Neutrophil (primary cell): ENCODE data around the gene TNFRSF11A.

Experiments used
- H3K27ac ChIP-seq: fragments of 200-600 bp; sonication (generic); 2 replicates; pipeline ENCODE4 v1.5.1; 2016; ENCODE audit warnings: mild to moderate bottlenecking, moderate library complexity
- H3K27me3 ChIP-seq: fragments of 200-600 bp; sonication (generic); 2 replicates; pipeline ENCODE4 v1.6.0; 2016; ENCODE audit warnings: mild to moderate bottlenecking
- H3K36me3 ChIP-seq: fragments of 200-600 bp; sonication (generic); 2 replicates; pipeline ENCODE4 v1.5.1; 2017
- H3K4me1 ChIP-seq, 2 experiments: fragments of 200-600 bp in 1 of 2; sonication (generic) in 1 of 2; 1 replicate in 1 of 2; 2 replicates in 1 of 2; pipeline versions ENCODE4 v1.5.1 to v1.6.1; 2013 to 2016; ENCODE audit warnings: low read depth in 1 of 2, low read length in 1 of 2, mild to moderate bottlenecking in 1 of 2, moderate library complexity in 1 of 2; ENCODE audit not compliant: control insufficient read depth in 1 of 2, insufficient read depth in 1 of 2
- H3K4me3 ChIP-seq, 2 experiments: fragments of 200-600 bp in 1 of 2; sonication (generic) in 1 of 2; 1 replicate in 1 of 2; 2 replicates in 1 of 2; pipeline ENCODE4 v1.5.1; 2013 to 2016; ENCODE audit warnings: low read depth in 1 of 2, low read length in 1 of 2, mild to moderate bottlenecking in 1 of 2, moderate library complexity in 1 of 2
- H3K9me3 ChIP-seq: fragments of 200-600 bp; sonication (generic); 2 replicates; pipeline ENCODE4 v1.5.1; 2016
- TF ChIP-seq, protein P1 (sequence below): fragments of 200-600 bp; sonication (generic); IDR thresholded peaks from 2 replicates; pipeline ENCODE4 v1.5.1; 2016; ENCODE audit warnings: antibody characterized with exemption

The TNFRSF11A gene

DNA sequence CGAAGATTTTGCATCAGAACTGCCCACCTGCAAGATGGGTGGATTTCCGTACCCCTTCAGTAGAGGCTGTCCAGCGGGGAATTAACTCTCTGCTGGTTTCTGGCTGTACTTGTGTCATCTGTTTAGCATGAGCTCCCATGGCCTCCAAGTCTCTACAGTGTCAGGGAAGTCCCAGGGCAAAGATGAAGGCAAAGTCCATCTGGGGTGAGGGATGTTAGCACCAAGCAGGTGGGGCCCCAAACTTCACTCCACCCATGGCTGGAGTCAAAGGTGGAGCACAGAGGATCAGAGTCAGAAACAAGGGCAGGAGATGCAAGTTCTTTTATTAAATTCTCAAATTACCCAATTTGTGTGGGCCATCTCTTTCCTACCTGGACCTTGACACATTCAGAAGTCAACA is 78.0 kb downstream of the TNFRSF11A start:
- Histone ChIP-seq H3K4me3 (no peak overlapping the region), H3K27me3 (no peaks in the 10 kb centered on the region), H3K4me1 (no peaks in the 10 kb centered on the region)

DNA sequence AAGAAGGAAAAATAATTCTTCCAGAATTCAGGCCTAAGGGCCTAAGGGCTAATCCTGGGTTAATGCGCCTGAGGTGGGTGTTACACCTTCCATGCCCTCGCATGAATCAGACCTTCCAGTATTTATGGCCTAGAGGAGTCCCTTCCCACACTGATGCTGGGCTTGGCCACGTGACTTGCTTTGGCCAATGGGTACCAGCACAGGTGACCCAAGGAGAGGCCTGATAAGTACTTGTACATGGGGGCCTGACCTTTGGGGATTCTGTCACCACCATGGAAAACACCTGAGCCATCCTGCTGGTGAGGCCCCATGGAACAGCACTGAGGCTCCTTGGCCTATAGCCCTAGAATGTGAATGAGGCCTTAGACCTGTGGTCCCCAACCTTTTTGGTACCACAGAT is 79.8 kb downstream of the TNFRSF11A start:
- Histone ChIP-seq H3K36me3 (no peaks in the 10 kb centered on the region), H3K27ac (no peak overlapping the region), H3K9me3 (no peaks in the 10 kb centered on the region), H3K4me3 (no peak overlapping the region), H3K4me1 (no peaks in the 10 kb centered on the region), H3K27me3 (no peaks in the 10 kb centered on the region)
- TF ChIP-seq, protein P1, sequence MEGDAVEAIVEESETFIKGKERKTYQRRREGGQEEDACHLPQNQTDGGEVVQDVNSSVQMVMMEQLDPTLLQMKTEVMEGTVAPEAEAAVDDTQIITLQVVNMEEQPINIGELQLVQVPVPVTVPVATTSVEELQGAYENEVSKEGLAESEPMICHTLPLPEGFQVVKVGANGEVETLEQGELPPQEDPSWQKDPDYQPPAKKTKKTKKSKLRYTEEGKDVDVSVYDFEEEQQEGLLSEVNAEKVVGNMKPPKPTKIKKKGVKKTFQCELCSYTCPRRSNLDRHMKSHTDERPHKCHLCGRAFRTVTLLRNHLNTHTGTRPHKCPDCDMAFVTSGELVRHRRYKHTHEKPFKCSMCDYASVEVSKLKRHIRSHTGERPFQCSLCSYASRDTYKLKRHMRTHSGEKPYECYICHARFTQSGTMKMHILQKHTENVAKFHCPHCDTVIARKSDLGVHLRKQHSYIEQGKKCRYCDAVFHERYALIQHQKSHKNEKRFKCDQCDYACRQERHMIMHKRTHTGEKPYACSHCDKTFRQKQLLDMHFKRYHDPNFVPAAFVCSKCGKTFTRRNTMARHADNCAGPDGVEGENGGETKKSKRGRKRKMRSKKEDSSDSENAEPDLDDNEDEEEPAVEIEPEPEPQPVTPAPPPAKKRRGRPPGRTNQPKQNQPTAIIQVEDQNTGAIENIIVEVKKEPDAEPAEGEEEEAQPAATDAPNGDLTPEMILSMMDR: no peak

More for the DNA sequence above, 78.0 kb downstream of the TNFRSF11A start:
- H3K27ac ChIP-seq: no peak overlapping the region
- no peaks in the 10 kb centered on the region for H3K9me3 ChIP-seq
- H3K36me3 ChIP-seq: no peaks in the 10 kb centered on the region
- TF ChIP-seq, protein P1: no peak

DNA sequence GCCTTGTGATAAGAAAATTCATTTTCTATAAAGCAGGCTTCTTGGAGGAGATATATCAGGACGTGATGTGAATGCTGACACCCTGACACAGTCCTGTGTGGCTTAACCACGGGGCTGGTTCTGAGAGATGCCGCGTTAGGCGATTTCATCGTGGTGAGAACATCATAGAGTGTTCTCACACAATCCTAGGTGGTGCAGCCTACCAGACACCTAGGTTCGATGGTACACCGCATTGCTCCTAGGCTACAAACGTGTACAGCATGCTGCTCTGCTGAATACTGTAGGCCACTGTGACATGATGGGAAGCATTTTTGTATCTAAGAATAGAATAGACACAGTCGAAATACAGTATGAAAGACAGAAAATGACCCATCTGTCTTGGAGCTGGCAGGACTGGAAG is 82.5 kb downstream of the TNFRSF11A start:
- Histone ChIP-seq H3K4me3 (no peak overlapping the region), H3K9me3 (no peaks in the 10 kb centered on the region), H3K27me3 (peaks cover 3% of the 10 kb centered on the region), H3K27ac (no peak overlapping the region), H3K36me3 (no peaks in the 10 kb centered on the region), H3K4me1 (no peaks in the 10 kb centered on the region)
- TF ChIP-seq, protein P1: no peak

DNA sequence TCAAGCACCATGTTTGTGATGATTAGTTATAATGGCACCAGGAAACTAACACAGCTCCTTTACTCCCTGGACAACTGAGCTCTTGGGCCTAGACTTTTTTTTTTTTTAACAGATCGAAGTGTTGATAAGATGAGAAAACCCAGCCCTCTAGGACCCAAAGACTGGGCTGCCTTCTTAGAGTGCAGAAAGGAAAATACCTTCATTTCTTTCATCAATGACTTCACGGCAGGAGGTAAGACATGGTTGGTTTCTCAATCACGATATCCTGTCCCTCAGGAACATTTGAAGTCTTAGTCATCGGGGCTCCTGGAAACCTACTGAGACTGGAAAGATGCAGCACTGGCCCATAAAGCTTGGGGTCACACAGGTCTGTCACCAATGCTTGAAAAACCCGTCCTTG is 84.7 kb downstream of the TNFRSF11A start:
- TF ChIP-seq, protein P1: no peak
- H3K9me3 ChIP-seq: no peaks in the 10 kb centered on the region
- H3K27me3 ChIP-seq: peaks cover 11% of the 10 kb centered on the region
- H3K36me3 ChIP-seq: no peaks in the 10 kb centered on the region
- no peak overlapping the region for H3K27ac ChIP-seq
- H3K4me3 ChIP-seq: no peak overlapping the region
- H3K4me1 ChIP-seq: no peaks in the 10 kb centered on the region

DNA sequence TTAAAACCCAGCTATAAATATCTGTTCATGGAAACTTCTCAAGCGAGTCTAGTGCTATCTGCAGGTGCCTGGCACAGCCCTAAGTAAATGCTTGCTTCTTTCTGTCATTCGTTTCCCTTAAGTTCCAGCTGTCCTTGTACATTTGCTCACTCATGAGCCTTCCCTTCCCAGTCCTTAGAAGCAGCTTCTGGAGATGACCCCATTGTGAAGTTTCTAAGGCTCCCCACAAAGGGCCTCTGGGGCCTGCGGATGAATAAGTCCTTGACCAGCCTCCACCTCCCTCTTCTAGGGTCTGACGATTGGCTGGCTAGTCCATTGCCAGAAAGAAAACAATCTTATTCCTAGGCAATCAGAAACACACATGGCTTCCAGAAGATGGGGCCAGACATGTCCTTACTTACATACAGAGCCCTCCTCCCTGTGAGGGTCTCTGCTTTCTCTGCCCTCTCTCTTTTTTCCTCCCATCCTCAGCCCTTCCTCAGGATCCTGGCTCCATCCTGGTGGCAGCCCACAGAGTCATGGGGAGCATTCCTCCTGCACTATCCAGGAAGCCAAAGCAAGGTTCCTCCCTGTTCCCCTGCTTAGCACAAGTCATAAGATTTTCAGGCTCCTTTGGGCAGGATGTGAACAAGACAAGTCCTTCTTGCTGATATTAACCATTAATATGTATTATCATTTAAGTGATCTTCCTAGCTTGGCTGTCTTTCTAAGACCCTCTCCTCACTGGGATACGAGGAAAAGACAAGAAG is 87.3 kb downstream of the TNFRSF11A start:
- TF ChIP-seq, protein P1: no peak
- Histone ChIP-seq H3K27me3 (peaks cover 11% of the 10 kb centered on the region), H3K27ac (no peak overlapping the region), H3K9me3 (no peaks in the 10 kb centered on the region), H3K36me3 (no peaks in the 10 kb centered on the region), H3K4me3 (no peak overlapping the region), H3K4me1 (no peaks in the 10 kb centered on the region)
